OCI-LY1 (cell line): ENCODE data around the gene BMP7.

ENCODE experiments used
- EZH2 ChIP-seq: fragments of 200-600 bp; sonication (generic), shearing (Covaris generic); IDR thresholded peaks from 2 replicates; pipeline ENCODE4 v1.8.0; 2017; ENCODE audit warnings: borderline replicate concordance, mixed run types, mild to moderate bottlenecking, antibody characterized with exemption, low read length, moderate library complexity, mixed read lengths
- TF ChIP-seq, protein P1 (sequence below): fragments of 200-600 bp; sonication (generic), shearing (Covaris generic); IDR thresholded peaks from 2 replicates; pipeline ENCODE4 v1.5.1; 2017; ENCODE audit warnings: mild to moderate bottlenecking, antibody characterized with exemption, low read length, moderate library complexity, mixed read lengths

DNA sequence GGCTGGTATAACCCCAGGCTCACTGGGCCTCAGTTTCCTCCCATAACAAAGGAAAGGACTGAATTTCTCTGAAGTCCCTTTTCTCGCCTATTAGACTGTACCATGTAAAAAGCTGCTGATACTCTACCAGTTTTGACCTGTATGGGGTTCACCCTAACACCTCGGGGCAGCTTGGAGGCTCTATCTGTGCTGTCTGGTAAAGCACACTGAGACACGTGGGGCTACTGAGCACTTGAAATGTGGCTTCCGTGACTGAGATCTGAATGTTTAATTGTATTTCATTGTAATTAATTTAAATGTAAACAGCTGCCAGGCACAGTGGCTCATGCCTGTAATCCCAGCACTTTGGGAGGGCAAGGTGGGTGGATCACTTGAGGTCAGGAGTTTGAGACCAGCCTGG, 24.0 kb downstream of the BMP7 start:
- TF ChIP-seq, protein P1, sequence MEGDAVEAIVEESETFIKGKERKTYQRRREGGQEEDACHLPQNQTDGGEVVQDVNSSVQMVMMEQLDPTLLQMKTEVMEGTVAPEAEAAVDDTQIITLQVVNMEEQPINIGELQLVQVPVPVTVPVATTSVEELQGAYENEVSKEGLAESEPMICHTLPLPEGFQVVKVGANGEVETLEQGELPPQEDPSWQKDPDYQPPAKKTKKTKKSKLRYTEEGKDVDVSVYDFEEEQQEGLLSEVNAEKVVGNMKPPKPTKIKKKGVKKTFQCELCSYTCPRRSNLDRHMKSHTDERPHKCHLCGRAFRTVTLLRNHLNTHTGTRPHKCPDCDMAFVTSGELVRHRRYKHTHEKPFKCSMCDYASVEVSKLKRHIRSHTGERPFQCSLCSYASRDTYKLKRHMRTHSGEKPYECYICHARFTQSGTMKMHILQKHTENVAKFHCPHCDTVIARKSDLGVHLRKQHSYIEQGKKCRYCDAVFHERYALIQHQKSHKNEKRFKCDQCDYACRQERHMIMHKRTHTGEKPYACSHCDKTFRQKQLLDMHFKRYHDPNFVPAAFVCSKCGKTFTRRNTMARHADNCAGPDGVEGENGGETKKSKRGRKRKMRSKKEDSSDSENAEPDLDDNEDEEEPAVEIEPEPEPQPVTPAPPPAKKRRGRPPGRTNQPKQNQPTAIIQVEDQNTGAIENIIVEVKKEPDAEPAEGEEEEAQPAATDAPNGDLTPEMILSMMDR, result no peak
- TF ChIP-seq EZH2, result no peak
